Panc1 (cell line): ENCODE results near the gene CTLA4. TPM values are rescaled to one million over a fixed set of nuclear protein-coding genes. Genes with fewer than 3 reads are reported as not detected.

Experiments
- ATAC-seq: fragments of 200-7000 bp; cut with Tn5 transposase; 2 replicates; pipeline ENCODE4 v1.9.1; 2020; ENCODE audit warnings: mild to moderate bottlenecking, moderate library complexity
- BruUV-seq: library from RNA; stranded (reverse); fragments of 400-500 nt; replicated peaks from 2 replicates; lab custom pipeline; 2021; lab: Mats Ljungman, UMichigan
- CTCF ChIA-PET: fragments of 300-600 bp; sonication (Branson Sonifier 250); formaldehyde crosslinking; loops from one replicate; lab custom pipeline; 2022; ENCODE audit warnings: antibody characterized with exemption; lab: Charles Lee
- POLR2A ChIA-PET: fragments of 300-600 bp; sonication (Branson Sonifier 250); formaldehyde crosslinking; loops from one replicate; lab custom pipeline; 2022; ENCODE audit warnings: antibody characterized with exemption; lab: Charles Lee
- DNase-seq: peaks from one replicate; pipeline ENCODE4 v3.0.0-alpha.2; 2010; ENCODE audit warnings: low read depth, low spot score
- H3K27ac ChIP-seq: 2 replicates; pipeline ENCODE4 v1.5.1; 2011; ENCODE audit warnings: mild to moderate bottlenecking, low read length, inconsistent platforms
- H3K27me3 ChIP-seq: fragments of 200-500 bp; sonication (Bioruptor generic); 2 replicates; pipeline ENCODE4 v1.6.0; 2014; ENCODE audit warnings: low read length, inconsistent platforms; ENCODE audit not compliant: control insufficient read depth, insufficient read depth
- H3K36me3 ChIP-seq: fragments of 200-500 bp; sonication (Bioruptor generic); 2 replicates; pipeline ENCODE4 v1.5.1; 2014; ENCODE audit warnings: inconsistent platforms, mild to moderate bottlenecking, low read length, moderate library complexity; ENCODE audit not compliant: control insufficient read depth, insufficient read depth
- H3K4me1 ChIP-seq: 2 replicates; pipeline ENCODE4 v1.5.1; 2011; ENCODE audit warnings: inconsistent platforms, mild to moderate bottlenecking, low read length, moderate library complexity; ENCODE audit not compliant: control insufficient read depth, insufficient read depth
- H3K4me3 ChIP-seq, 2 experiments: 2 replicates each; pipeline ENCODE4 v1.5.1; 2011 to 2012; ENCODE audit warnings: low read depth in 2 of 2, low read length in 2 of 2, mild to moderate bottlenecking in 2 of 2, inconsistent platforms in 1 of 2, moderate library complexity in 1 of 2
- H3K9me3 ChIP-seq: fragments of 200-500 bp; sonication (Bioruptor generic); 2 replicates; pipeline ENCODE4 v1.5.1; 2014; ENCODE audit warnings: low read depth, mild to moderate bottlenecking, inconsistent platforms, low read length, moderate library complexity; ENCODE audit not compliant: control insufficient read depth, insufficient read depth
- POLR2AphosphoS5 ChIP-seq: IDR thresholded peaks from 2 replicates; pipeline ENCODE4 v1.6.1; 2012; ENCODE audit warnings: mild to moderate bottlenecking, low read depth, low read length, moderate library complexity
- SIN3A ChIP-seq: IDR thresholded peaks from 2 replicates; pipeline ENCODE4 v1.6.1; 2012; ENCODE audit warnings: low read depth, mild to moderate bottlenecking, low read length, moderate library complexity, borderline replicate concordance; ENCODE audit not compliant: insufficient read depth
- TCF7L2 ChIP-seq: IDR thresholded peaks from 2 replicates; pipeline ENCODE4 v1.6.1; 2011; ENCODE audit warnings: mild to moderate bottlenecking, low read depth, low read length, inconsistent platforms
- in situ Hi-C: cut with HindIII; loops from 2 replicates; pipeline ENCODE4 v1.10.0; 2016; ENCODE audit warnings: low sequenced_read_pairs, low pct_unique_long_range_greater_than_20kb
- intact Hi-C: fragments of 100-400 bp; cut with micrococcal nuclease; formaldehyde crosslinking; loops from one replicate; pipeline ENCODE4 v1.10.0; 2022; ENCODE audit not compliant: unreplicated experiment
- total RNA-seq: library from RNA; stranded (reverse); gene quantifications from one replicate; pipeline ENCODE4 v1.2.1, GENCODE V29; 2021; ENCODE audit not compliant: unreplicated experiment
- TF ChIP-seq, protein P1 (sequence below), 2 experiments: IDR thresholded peaks; 2 replicates each; pipeline ENCODE4 v1.6.1; 2011 to 2012; ENCODE audit warnings: low read depth in 2 of 2, control low read depth in 1 of 2, low read length in 1 of 2, mild to moderate bottlenecking in 1 of 2, moderate library complexity in 1 of 2; ENCODE audit not compliant: insufficient read depth in 1 of 2
- TF ChIP-seq, protein P2 (sequence below): fragments of 450-650 bp; IDR thresholded peaks from 2 replicates; pipeline ENCODE4 v1.5.1; 2017; ENCODE audit warnings: mild to moderate bottlenecking

Gene CTLA4
- total RNA-seq, 1 experiment from 2014 or later = 0.08 TPM

DNA sequence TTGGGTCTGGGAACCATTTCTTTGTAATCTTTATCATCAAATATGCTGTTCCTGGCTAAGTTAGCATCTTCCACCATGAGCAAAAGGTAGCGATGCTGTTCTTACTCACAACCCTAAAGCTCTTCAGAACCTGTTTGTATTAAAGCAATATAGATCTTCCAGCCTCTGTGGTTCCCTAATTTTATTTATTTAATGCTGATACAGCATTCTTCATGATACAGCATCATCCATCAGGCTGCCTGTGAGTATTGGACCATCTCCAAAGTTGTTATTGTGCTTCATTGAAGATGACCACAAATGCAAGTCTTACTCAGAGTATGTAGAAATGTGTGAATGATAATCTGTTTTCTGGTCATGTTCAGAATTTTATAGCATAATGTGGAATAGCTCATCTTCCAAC is 40.9 kb upstream of the CTLA4 start:
- Histone ChIP-seq H3K4me3 (no peak overlapping the region), H3K27ac (no peak overlapping the region), H3K9me3 (no peaks in the 10 kb centered on the region), H3K36me3 (no peaks in the 10 kb centered on the region), H3K27me3 (peaks cover 8% of the 10 kb centered on the region; the same call in 1 of the 2 replicates), H3K4me1 (no peaks in the 10 kb centered on the region)
- DNase-seq (no peak), ATAC-seq (no peak)
- intact Hi-C loops = no loop called here
- BruUV-seq = no TSS peak
- ChIA-PET POLR2A (no interaction called here), CTCF (no interaction called here)
- no peak for TF ChIP-seq POLR2AphosphoS5
- TF ChIP-seq, protein P1, sequence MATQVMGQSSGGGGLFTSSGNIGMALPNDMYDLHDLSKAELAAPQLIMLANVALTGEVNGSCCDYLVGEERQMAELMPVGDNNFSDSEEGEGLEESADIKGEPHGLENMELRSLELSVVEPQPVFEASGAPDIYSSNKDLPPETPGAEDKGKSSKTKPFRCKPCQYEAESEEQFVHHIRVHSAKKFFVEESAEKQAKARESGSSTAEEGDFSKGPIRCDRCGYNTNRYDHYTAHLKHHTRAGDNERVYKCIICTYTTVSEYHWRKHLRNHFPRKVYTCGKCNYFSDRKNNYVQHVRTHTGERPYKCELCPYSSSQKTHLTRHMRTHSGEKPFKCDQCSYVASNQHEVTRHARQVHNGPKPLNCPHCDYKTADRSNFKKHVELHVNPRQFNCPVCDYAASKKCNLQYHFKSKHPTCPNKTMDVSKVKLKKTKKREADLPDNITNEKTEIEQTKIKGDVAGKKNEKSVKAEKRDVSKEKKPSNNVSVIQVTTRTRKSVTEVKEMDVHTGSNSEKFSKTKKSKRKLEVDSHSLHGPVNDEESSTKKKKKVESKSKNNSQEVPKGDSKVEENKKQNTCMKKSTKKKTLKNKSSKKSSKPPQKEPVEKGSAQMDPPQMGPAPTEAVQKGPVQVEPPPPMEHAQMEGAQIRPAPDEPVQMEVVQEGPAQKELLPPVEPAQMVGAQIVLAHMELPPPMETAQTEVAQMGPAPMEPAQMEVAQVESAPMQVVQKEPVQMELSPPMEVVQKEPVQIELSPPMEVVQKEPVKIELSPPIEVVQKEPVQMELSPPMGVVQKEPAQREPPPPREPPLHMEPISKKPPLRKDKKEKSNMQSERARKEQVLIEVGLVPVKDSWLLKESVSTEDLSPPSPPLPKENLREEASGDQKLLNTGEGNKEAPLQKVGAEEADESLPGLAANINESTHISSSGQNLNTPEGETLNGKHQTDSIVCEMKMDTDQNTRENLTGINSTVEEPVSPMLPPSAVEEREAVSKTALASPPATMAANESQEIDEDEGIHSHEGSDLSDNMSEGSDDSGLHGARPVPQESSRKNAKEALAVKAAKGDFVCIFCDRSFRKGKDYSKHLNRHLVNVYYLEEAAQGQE (IDR thresholded peaks at IDR 0.05; ENCODE audit: insufficient read depth in 1 of 2, low read depth in 2 of 2, low read length in 1 of 2) = no peak
- TF ChIP-seq, protein P2, sequence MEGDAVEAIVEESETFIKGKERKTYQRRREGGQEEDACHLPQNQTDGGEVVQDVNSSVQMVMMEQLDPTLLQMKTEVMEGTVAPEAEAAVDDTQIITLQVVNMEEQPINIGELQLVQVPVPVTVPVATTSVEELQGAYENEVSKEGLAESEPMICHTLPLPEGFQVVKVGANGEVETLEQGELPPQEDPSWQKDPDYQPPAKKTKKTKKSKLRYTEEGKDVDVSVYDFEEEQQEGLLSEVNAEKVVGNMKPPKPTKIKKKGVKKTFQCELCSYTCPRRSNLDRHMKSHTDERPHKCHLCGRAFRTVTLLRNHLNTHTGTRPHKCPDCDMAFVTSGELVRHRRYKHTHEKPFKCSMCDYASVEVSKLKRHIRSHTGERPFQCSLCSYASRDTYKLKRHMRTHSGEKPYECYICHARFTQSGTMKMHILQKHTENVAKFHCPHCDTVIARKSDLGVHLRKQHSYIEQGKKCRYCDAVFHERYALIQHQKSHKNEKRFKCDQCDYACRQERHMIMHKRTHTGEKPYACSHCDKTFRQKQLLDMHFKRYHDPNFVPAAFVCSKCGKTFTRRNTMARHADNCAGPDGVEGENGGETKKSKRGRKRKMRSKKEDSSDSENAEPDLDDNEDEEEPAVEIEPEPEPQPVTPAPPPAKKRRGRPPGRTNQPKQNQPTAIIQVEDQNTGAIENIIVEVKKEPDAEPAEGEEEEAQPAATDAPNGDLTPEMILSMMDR = no peak
- no peak for TF ChIP-seq SIN3A
- TF ChIP-seq TCF7L2 = no peak
- in situ Hi-C loops = no loop called here

DNA sequence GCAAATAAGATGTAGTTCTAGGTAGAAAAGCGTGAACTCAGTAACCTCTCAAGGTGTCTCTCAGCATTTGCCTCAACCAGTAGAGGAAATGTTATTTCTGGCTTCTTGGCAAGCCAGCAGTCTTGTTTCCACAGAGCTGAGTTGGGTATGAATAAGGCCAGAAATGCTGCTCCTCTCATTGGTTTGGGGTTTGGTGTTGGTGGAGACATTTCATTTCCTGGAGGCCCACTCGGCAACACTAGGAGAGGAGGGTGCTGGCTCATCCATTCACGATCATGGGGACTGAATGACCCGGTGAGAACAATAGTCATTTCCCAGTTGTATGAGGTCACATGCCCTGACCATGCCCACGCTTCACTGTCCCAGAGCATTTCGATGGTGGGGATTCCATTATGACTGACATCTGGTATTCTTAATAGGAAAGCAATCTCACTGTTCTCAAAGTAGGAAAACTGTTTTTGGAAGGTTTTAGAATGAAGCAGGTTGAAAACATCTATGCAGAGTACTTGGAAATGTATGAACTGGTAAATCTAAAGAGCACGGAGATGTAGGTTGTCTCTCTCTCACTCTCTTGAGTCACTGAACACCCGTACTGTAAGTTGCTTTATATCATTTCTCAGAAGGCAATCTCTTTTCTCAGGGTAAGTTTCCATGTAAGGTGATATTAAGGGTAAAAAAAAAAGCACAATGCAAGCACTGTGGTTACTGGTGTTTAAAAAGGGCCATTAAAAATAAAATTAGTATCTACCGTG is 37.1 kb upstream of the CTLA4 start:
- H3K27me3 ChIP-seq = peaks cover 5% of the 10 kb centered on the region; the same call in 1 of the 2 replicates
- in situ Hi-C loops (no loop called here), intact Hi-C loops (no loop called here)
- no peaks in the 10 kb centered on the region for H3K36me3 ChIP-seq
- ChIA-PET CTCF (no interaction called here), POLR2A (no interaction called here)
- BruUV-seq = no TSS peak
- no peaks in the 10 kb centered on the region for H3K4me1 ChIP-seq
- no peak overlapping the region for H3K4me3 ChIP-seq
- no peak overlapping the region for H3K27ac ChIP-seq
- DNase-seq = no peak
- H3K9me3 ChIP-seq = no peaks in the 10 kb centered on the region
- no peak for TF ChIP-seq SIN3A
- no peak for TF ChIP-seq POLR2AphosphoS5
- no peak for TF ChIP-seq TCF7L2
- TF ChIP-seq, protein P2 = no peak
- TF ChIP-seq, protein P1 (IDR thresholded peaks at IDR 0.05; ENCODE audit: insufficient read depth in 1 of 2, low read depth in 2 of 2, low read length in 1 of 2) = no peak
- no peak for ATAC-seq
